Thymus (tissue), 11 donors: ENCODE results near the gene ELMO1. TPM values are rescaled to one million over a fixed set of nuclear protein-coding genes. Genes with fewer than 3 reads are reported as not detected.

Experiments
- DNase-seq, 9 donors: peaks; one replicate each; pipeline ENCODE4 v3.0.0-alpha.2; 2013; ENCODE audit warnings: low spot score in 9 of 9, low read depth in 6 of 9, missing footprints in 1 of 9
- H3K27ac ChIP-seq, 2 donors: one replicate each; pipeline ENCODE4 v1.5.1; 2013; ENCODE audit warnings: control low read depth in 1 of 2, low read depth in 1 of 2, low read length in 1 of 2, mild to moderate bottlenecking in 1 of 2, moderate library complexity in 1 of 2
- H3K27me3 ChIP-seq, 2 donors: one replicate each; pipeline ENCODE4 v1.5.1; 2013; ENCODE audit warnings: low read length in 1 of 2; ENCODE audit not compliant: control insufficient read depth in 2 of 2, insufficient read depth in 1 of 2
- H3K36me3 ChIP-seq, 2 donors: one replicate each; pipeline ENCODE4 v1.5.1; 2013; ENCODE audit warnings: low read length in 1 of 2, mild to moderate bottlenecking in 1 of 2, moderate library complexity in 1 of 2; ENCODE audit not compliant: control insufficient read depth in 2 of 2, insufficient read depth in 2 of 2
- H3K4me1 ChIP-seq, 2 donors: one replicate each; pipeline ENCODE4 v1.5.1; 2013; ENCODE audit warnings: low read length in 2 of 2; ENCODE audit not compliant: control insufficient read depth in 2 of 2, insufficient read depth in 2 of 2
- H3K4me3 ChIP-seq, 2 donors: one replicate each; pipeline ENCODE4 v1.5.1; 2013; ENCODE audit warnings: low read length in 2 of 2, control low read depth in 1 of 2, mild to moderate bottlenecking in 1 of 2
- H3K9me3 ChIP-seq, 2 donors: one replicate each; pipeline ENCODE4 v1.5.1; 2013; ENCODE audit warnings: low read length in 1 of 2, mild to moderate bottlenecking in 1 of 2; ENCODE audit not compliant: control insufficient read depth in 2 of 2, insufficient read depth in 1 of 2
- WGBS: extraction: QIAGEN DNeasy Blood & Tissue Kit; methylation state at CpG from one replicate; pipeline ENCODE4 v1.1.7; 2013; 5-methylcytosine and 5-hydroxymethylcytosine counted together
- polyA plus RNA-seq: library from polyadenylated mRNA; stranded (reverse); fragments of 200-250 nt; gene quantifications from one replicate; pipeline ENCODE4 v1.2.3, GENCODE V29; 2013
- total RNA-seq: library from RNA; stranded (reverse); fragments of 120-200 nt; gene quantifications from one replicate; pipeline ENCODE4 v1.2.4, GENCODE V29; 2013
- donor health status: healthy.

ELMO1 gene
- total and polyA plus RNA-seq, 2 donors = 18.7 to 22.5 TPM

DNA sequence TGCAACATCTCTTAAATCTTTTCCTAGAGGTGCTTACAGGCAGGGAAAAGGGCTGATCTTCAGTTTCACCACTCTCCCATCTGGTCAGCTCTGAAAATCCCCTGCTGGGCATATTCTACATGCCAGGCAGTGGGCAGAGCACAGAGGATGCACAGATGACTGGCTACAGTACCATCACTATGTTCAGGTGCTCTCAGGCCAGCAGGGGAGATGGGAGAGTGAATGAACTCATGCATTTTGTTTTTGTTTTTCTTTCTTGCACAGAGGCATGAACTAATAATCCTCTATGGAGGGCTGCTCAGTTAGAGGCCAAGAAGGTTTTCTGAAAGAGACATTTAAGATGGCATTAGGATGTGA is 19.3 kb downstream of the ELMO1 start:
- no peak overlapping the region for H3K4me3 ChIP-seq
- peaks cover 0 to 6% of the 10 kb centered on the region in 2 donors for H3K36me3 ChIP-seq
- DNase-seq = no peak
- H3K27me3 ChIP-seq = no peaks in the 10 kb centered on the region
- no peaks in the 10 kb centered on the region for H3K9me3 ChIP-seq
- peaks cover 7 to 16% of the 10 kb centered on the region in 2 donors for H3K4me1 ChIP-seq
- no peak overlapping the region for H3K27ac ChIP-seq

DNA sequence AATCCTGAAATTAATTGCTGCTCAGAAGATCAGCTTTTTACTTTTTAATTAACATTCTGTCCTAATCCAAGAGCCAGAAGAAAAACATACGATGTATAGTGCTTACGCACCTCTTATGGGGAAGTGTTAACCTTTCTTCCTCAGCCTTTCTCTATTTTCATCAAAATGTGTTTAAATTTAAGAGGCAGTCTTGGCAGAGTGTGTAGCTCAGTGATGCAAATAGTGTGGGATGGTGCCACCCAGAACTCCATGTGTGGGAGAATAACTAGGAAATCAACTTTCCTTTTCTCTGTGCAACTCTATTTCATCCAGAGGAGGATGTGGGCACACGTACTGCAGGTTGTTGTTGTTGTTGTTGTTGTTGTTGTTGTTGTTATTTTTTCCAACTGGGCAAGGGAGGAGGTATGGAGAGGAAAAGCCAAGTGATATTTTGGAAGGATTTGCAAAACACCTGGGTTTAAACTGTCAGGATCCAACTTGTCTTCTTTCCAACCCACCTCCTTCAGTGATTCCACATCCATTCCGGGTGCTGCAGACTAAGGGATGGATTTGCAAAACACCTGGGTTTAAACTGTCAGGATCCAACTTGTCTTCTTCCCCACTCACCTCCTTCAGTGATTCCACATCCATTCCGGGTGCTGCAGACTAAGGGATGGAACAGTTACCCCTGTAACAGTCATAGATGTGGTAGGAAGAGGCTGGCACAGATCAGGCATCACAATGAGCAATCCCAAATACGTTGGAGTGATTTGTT is 19.8 kb downstream of the ELMO1 start:
- DNase-seq = no peak
- peaks cover 0 to 6% of the 10 kb centered on the region in 2 donors for H3K36me3 ChIP-seq
- WGBS = 96% methylated on average over 6 of the region's 6 CpGs
- H3K9me3 ChIP-seq = no peaks in the 10 kb centered on the region
- H3K4me1 ChIP-seq = peaks cover 7 to 16% of the 10 kb centered on the region in 2 donors
- no peak overlapping the region for H3K27ac ChIP-seq
- no peak overlapping the region for H3K4me3 ChIP-seq
- no peaks in the 10 kb centered on the region for H3K27me3 ChIP-seq

DNA sequence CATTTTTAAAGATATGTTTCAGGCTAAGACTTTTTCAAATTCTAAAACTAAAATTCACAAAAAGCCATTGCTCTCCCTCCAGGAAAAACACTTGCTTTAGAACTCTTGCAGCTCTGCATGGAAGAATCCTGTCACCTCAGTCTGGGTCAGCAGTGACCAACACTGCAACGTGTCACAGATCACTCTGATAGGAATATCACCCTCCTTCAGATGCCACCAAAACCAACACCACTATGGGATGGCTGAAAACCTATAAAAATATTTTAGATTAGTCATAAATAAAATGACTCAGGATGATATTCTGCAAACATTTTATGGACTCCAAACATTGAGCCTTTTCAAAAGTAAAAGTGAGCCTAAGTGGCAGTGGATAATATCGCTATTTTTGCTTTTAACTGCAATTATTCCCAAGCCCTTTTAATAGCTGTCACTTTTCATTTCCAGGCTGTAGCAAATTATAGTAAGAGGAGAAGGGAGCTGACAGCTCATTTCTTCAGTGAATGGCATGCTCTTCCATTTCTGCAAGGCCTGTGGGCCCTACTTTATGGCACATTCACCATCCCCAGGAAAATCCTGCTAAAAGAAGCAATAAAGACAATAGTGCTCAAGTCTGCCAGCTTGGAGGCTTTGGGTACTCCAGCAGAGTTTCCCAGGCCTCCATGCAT is 21.3 kb downstream of the ELMO1 start:
- no peak overlapping the region for H3K27ac ChIP-seq
- peaks cover 0 to 6% of the 10 kb centered on the region in 2 donors for H3K36me3 ChIP-seq
- 98% methylated on average over 2 of the region's 2 CpGs for WGBS
- H3K4me3 ChIP-seq = no peak overlapping the region
- no peaks in the 10 kb centered on the region for H3K9me3 ChIP-seq
- H3K27me3 ChIP-seq = no peaks in the 10 kb centered on the region
- H3K4me1 ChIP-seq = peaks cover 4 to 5% of the 10 kb centered on the region in 2 donors
- DNase-seq = no peak

DNA sequence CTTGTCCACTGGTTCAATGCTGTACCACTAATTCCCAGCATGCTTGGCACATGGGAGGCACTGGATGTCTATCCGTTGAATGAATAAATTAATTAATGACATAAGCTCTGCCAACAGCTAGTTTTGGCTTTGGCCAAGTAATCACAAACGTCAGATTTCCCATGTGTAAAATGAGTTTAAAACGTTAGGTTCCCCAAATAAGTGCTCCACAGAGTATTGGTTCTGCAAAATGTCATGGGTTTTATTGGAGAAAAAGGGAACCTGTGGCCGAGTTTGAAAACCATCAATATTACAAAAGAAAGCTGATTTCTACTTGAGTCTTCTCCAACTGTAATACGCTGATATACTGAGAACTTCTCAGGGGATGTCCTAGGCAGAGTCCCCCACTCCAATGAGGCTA is 23.2 kb downstream of the ELMO1 start:
- Histone ChIP-seq H3K36me3 (peaks cover 0 to 6% of the 10 kb centered on the region in 2 donors), H3K27me3 (no peaks in the 10 kb centered on the region), H3K4me3 (no peak overlapping the region), H3K27ac (peak overlapping the region in 1 of 2 donors; percentile 7), H3K9me3 (no peaks in the 10 kb centered on the region), H3K4me1 (no peaks in the 10 kb centered on the region)
- whole genome bisulfite sequencing = 69% methylated on average over 5 of the region's 5 CpGs
- DNase-seq = peak in 1 of 9 donors; percentile 28

DNA sequence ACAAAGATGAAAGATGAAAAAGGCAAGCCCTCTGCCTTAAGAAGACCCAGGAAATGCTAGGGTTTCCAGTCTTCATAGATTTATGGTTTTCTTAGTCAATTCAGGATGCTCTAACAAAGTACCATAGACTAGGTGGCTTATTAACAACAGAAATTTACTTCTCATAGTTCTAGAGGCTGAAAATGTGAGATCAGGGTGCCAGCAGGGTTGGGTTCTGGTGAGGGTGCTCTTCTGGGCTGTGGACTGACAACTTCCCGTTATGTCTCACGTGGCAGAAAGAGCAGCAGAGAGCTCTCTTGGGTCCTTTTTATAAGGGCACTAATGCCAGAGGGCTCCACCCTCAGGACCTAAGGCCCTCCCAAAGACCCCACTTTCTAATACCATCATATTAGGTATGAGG is 23.7 kb downstream of the ELMO1 start:
- peaks cover 0 to 3% of the 10 kb centered on the region in 2 donors for H3K4me1 ChIP-seq
- H3K27ac ChIP-seq = peak overlapping the region in 1 of 2 donors; percentile 7
- DNase-seq = no peak
- no peaks in the 10 kb centered on the region for H3K27me3 ChIP-seq
- H3K4me3 ChIP-seq = no peak overlapping the region
- peaks cover 0 to 6% of the 10 kb centered on the region in 2 donors for H3K36me3 ChIP-seq
- 91% methylated on average over 2 of the region's 2 CpGs for WGBS
- no peaks in the 10 kb centered on the region for H3K9me3 ChIP-seq

DNA sequence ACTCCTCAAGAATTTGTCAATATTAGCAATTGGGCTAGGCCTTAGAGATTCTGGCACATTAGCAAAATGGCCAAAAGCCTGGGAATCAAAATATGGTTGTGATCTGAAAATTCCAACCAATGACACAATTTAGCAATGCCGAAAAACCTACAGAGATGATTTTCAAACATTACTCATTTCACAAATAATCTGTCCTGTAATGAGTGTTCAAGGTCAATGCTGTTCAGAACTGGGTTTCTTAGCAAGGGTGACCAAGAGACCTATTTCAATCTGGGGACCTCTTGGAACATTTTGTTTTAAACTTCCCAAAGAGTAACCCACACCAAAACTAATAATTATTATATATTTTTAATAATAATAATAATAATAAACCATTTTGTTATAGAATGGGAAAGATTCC is 24.1 kb downstream of the ELMO1 start:
- no peak overlapping the region for H3K27ac ChIP-seq

DNA sequence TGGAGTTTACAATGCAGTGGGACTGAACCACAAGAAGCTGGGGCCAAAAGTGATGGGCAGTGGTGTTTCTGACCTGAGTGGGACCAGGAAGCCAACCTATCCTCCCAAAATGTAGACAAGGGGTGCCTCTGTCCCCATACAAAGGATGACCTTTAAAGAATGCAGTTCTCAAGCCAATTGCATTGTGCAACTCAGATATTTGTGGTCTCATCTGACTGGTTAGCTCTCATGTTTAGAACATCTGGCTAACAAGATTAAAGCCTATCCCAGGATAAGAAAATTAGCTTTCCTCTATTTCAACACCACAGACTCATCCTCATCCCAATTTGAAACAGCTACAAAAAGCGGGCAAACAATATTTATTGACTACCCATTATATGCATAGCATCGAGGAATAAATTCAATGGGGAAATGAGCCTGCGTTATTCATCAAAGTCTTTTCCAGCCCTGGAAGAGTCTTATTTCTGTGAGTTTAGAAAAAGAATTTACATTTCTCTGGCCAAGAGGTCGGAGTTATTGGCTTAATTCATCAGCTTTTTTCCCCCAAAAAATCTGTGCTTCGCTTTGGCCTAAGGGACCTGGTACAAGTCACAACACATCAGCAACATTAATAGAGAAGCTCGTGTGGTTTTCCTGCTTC is 26.7 kb downstream of the ELMO1 start:
- peaks cover 0 to 12% of the 10 kb centered on the region in 2 donors for H3K4me1 ChIP-seq
- no peak overlapping the region for H3K27ac ChIP-seq
- 94% methylated on average over 6 of the region's 6 CpGs for WGBS

More for the DNA sequence above, 24.1 kb downstream of the ELMO1 start:
- DNase-seq = no peak
- H3K36me3 ChIP-seq = peaks cover 0 to 6% of the 10 kb centered on the region in 2 donors
- H3K9me3 ChIP-seq = no peaks in the 10 kb centered on the region
- peaks cover 0 to 3% of the 10 kb centered on the region in 2 donors for H3K4me1 ChIP-seq
- H3K27me3 ChIP-seq = no peaks in the 10 kb centered on the region
- H3K4me3 ChIP-seq = no peak overlapping the region
- 97% methylated on average over 1 of the region's 1 CpG for WGBS

DNA sequence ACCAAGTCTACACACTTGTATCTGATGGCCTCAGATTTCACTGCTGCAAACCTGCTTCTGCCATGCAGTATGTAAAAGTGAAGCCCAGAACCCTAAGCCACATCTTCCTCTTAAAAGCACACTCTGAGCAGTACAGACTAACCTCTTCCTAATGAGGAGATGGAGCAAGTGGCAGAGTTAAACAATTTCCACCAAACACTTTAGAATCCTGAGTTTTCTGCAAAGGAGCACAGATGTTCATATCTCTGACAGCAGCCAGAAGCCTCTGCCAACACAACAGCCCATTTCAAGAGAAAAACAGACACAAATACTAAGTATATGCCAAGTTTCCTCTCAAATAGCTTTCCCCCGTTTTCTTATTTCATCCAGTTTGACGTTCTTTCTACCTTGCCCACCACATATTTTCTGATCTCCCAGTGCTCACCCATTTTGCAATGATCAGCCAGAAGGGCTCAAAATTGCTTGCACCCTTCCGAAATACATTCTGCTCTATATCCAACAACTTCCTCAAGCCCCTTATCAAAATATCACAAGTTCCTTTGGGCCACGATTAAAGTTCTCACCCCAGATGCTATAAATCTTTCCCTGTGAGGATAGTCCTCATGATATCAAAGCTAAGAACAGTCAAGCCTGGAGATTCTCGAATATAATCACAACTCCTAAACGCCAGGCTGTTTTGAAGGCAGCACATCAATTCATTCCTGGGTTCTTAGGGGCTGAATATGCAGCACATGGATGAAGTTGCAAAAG is 27.5 kb downstream of the ELMO1 start:
- no peaks in the 10 kb centered on the region for H3K27me3 ChIP-seq
- WGBS = 45% methylated on average over 6 of the region's 6 CpGs
- no peaks in the 10 kb centered on the region for H3K9me3 ChIP-seq
- DNase-seq = no peak
- H3K4me1 ChIP-seq = peaks cover 0 to 13% of the 10 kb centered on the region in 2 donors
- no peak overlapping the region for H3K27ac ChIP-seq
- H3K4me3 ChIP-seq = no peak overlapping the region
- no peaks in the 10 kb centered on the region for H3K36me3 ChIP-seq

More for the DNA sequence above, 26.7 kb downstream of the ELMO1 start:
- no peak for DNase-seq
- no peaks in the 10 kb centered on the region for H3K9me3 ChIP-seq
- no peak overlapping the region for H3K4me3 ChIP-seq
- H3K27me3 ChIP-seq = no peaks in the 10 kb centered on the region
- no peaks in the 10 kb centered on the region for H3K36me3 ChIP-seq
